OCI-LY1 (cell line): ENCODE measurements around the gene NRIP1.

Source experiments
- CTCF ChIP-seq: fragments of 200-600 bp; sonication (generic), shearing (Covaris generic); IDR thresholded peaks from 2 replicates; pipeline ENCODE4 v1.5.1; 2017; ENCODE audit warnings: mild to moderate bottlenecking, antibody characterized with exemption, low read length, moderate library complexity, mixed read lengths
- EZH2 ChIP-seq: fragments of 200-600 bp; sonication (generic), shearing (Covaris generic); IDR thresholded peaks from 2 replicates; pipeline ENCODE4 v1.8.0; 2017; ENCODE audit warnings: borderline replicate concordance, mixed run types, mild to moderate bottlenecking, antibody characterized with exemption, low read length, moderate library complexity, mixed read lengths

- no peak for TF ChIP-seq EZH2
- TF ChIP-seq CTCF, result no peak
These were observed 12.9 kb downstream of the NRIP1 start for GRCh38 chr21:15051644-15052458.
